Immature natural killer cell (primary cell): ENCODE results near the gene DDX41. TPM values are rescaled to one million over a fixed set of nuclear protein-coding genes. Genes with fewer than 3 reads are reported as not detected.

Experiments used
- DNase-seq, 3 donors: peaks; one replicate each; pipeline ENCODE4 v3.0.0; 2022; ENCODE audit warnings: mixed read lengths in 1 of 3
- H3K27ac Mint-ChIP-seq, 6 donors: one replicate each; pipeline ENCODE4 v1.8.0; 2020; ENCODE audit warnings: mixed read lengths in 6 of 6, mild to moderate bottlenecking in 5 of 6, inconsistent platforms in 4 of 6, moderate library complexity in 3 of 6
- H3K27me3 Mint-ChIP-seq, 3 donors: one replicate each; pipeline ENCODE4 v1.8.0; 2020 to 2021; ENCODE audit warnings: low read depth in 3 of 3, mild to moderate bottlenecking in 3 of 3, mixed read lengths in 3 of 3, moderate library complexity in 3 of 3, inconsistent platforms in 1 of 3
- H3K36me3 Mint-ChIP-seq, 3 donors: one replicate each; pipeline ENCODE4 v1.8.0; 2020; ENCODE audit warnings: mixed read lengths in 3 of 3, inconsistent platforms in 2 of 3, mild to moderate bottlenecking in 2 of 3
- H3K4me1 Mint-ChIP-seq, 2 donors: one replicate each; pipeline ENCODE4 v1.8.0; 2020; ENCODE audit warnings: inconsistent platforms in 2 of 2, mild to moderate bottlenecking in 2 of 2, mixed read lengths in 2 of 2, moderate library complexity in 1 of 2
- H3K4me3 Mint-ChIP-seq, 5 donors: one replicate each; pipeline ENCODE4 v1.8.0; 2020; ENCODE audit warnings: mild to moderate bottlenecking in 5 of 5, mixed read lengths in 5 of 5, inconsistent platforms in 3 of 5, moderate library complexity in 3 of 5
- H3K9me3 Mint-ChIP-seq, 6 donors: one replicate each; pipeline ENCODE4 v1.8.0; 2020; ENCODE audit warnings: mild to moderate bottlenecking in 6 of 6, mixed read lengths in 6 of 6, inconsistent platforms in 4 of 6, moderate library complexity in 3 of 6
- polyA plus RNA-seq, 3 donors: library from polyadenylated mRNA; unstranded; fragments of 300-500 nt; fragmentation: Illumina TruSeq; gene quantifications; one replicate each; pipeline ENCODE4 v1.2.3, GENCODE V29; 2021

Gene DDX41
- polyA plus RNA-seq, 3 donors from 2014 or later: 20.0 to 62.6 (median 46.4) TPM

- Mint-ChIP-seq H3K4me3 (peak overlapping the region in 3 of 5 donors; percentile 26 to 40 (median 38)), H3K9me3 (no peaks in the 10 kb centered on the region), H3K4me1 (peaks cover 14 to 19% of the 10 kb centered on the region in 2 donors), H3K27me3 (peaks cover 3 to 9% (median 5%) of the 10 kb centered on the region in 3 donors), H3K27ac (no peak overlapping the region), H3K36me3 (no peaks in the 10 kb centered on the region)
- no peak for DNase-seq
These were observed 20.6 kb downstream of the DDX41 start for GRCh38 chr5:177496070-177496726.

GRCh38 chr5:177495243-177496060 is 21.3 kb downstream of the DDX41 start:
- no peak for DNase-seq
- Mint-ChIP-seq H3K4me1 (peaks cover 12 to 15% of the 10 kb centered on the region in 2 donors), H3K27ac (no peak overlapping the region), H3K9me3 (no peaks in the 10 kb centered on the region), H3K36me3 (no peaks in the 10 kb centered on the region), H3K4me3 (peak overlapping the region in 1 of 5 donors; percentile 38), H3K27me3 (peaks cover 3 to 9% (median 5%) of the 10 kb centered on the region in 3 donors)

GRCh38 chr5:177494346-177495195 is 22.2 kb downstream of the DDX41 start:
- Mint-ChIP-seq H3K36me3 (no peaks in the 10 kb centered on the region), H3K27ac (peak overlapping the region in 1 of 6 donors; percentile 51), H3K9me3 (no peaks in the 10 kb centered on the region), H3K4me1 (peaks cover 12 to 15% of the 10 kb centered on the region in 2 donors), H3K27me3 (peaks cover 0 to 9% (median 4%) of the 10 kb centered on the region in 3 donors), H3K4me3 (no peak overlapping the region)
- no peak for DNase-seq

GRCh38 chr5:177493795-177494345 is 22.9 kb downstream of the DDX41 start:
- Mint-ChIP-seq H3K9me3 (no peaks in the 10 kb centered on the region), H3K27ac (peak overlapping the region in 1 of 6 donors; percentile 51), H3K27me3 (peaks cover 0 to 9% (median 4%) of the 10 kb centered on the region in 3 donors), H3K4me1 (peaks cover 11 to 14% of the 10 kb centered on the region in 2 donors), H3K36me3 (no peaks in the 10 kb centered on the region), H3K4me3 (no peak overlapping the region)
- DNase-seq: no peak

- H3K4me1 Mint-ChIP-seq: peaks cover 3% of the 10 kb centered on the region in 2 donors
- H3K27ac Mint-ChIP-seq: no peak overlapping the region
- peaks cover 0 to 2% (median under 1%) of the 10 kb centered on the region in 3 donors for H3K27me3 Mint-ChIP-seq
- H3K9me3 Mint-ChIP-seq: no peaks in the 10 kb centered on the region
- no peak for DNase-seq
- H3K36me3 Mint-ChIP-seq: no peaks in the 10 kb centered on the region
- H3K4me3 Mint-ChIP-seq: no peak overlapping the region
These were observed 23.9 kb downstream of the DDX41 start for GRCh38 chr5:177492841-177493240.

- DNase-seq: no peak
- H3K27ac Mint-ChIP-seq: no peak overlapping the region
- peaks cover 0 to 2% (median 0%) of the 10 kb centered on the region in 3 donors for H3K27me3 Mint-ChIP-seq
- no peaks in the 10 kb centered on the region for H3K36me3 Mint-ChIP-seq
- H3K4me3 Mint-ChIP-seq: no peak overlapping the region
- H3K4me1 Mint-ChIP-seq: peaks cover 0 to 2% of the 10 kb centered on the region in 2 donors
- H3K9me3 Mint-ChIP-seq: no peaks in the 10 kb centered on the region
These were observed 24.6 kb downstream of the DDX41 start for GRCh38 chr5:177491983-177492746.

- DNase-seq: no peak
- no peaks in the 10 kb centered on the region for H3K9me3 Mint-ChIP-seq
These were observed 25.3 kb downstream of the DDX41 start for GRCh38 chr5:177491429-177491945.

GRCh38 chr5:177490992-177491391 is 25.8 kb downstream of the DDX41 start:
- Mint-ChIP-seq H3K4me1 (peaks cover 0 to 2% of the 10 kb centered on the region in 2 donors), H3K27ac (no peak overlapping the region), H3K27me3 (peaks cover 0 to 2% (median 0%) of the 10 kb centered on the region in 3 donors)

More at GRCh38 chr5:177491429-177491945, 25.3 kb downstream of the DDX41 start:
- no peak overlapping the region for H3K4me3 Mint-ChIP-seq
- H3K4me1 Mint-ChIP-seq: peaks cover 0 to 2% of the 10 kb centered on the region in 2 donors
- H3K27ac Mint-ChIP-seq: no peak overlapping the region
- no peaks in the 10 kb centered on the region for H3K36me3 Mint-ChIP-seq
- H3K27me3 Mint-ChIP-seq: peaks cover 0 to 2% (median 0%) of the 10 kb centered on the region in 3 donors

GRCh38 chr5:177490311-177490991 is 26.3 kb downstream of the DDX41 start:
- H3K9me3 Mint-ChIP-seq: no peaks in the 10 kb centered on the region
- H3K4me1 Mint-ChIP-seq: peaks cover 0 to 2% of the 10 kb centered on the region in 2 donors
- no peaks in the 10 kb centered on the region for H3K36me3 Mint-ChIP-seq
- no peak for DNase-seq
- H3K4me3 Mint-ChIP-seq: no peak overlapping the region
- no peaks in the 10 kb centered on the region for H3K27me3 Mint-ChIP-seq
- no peak overlapping the region for H3K27ac Mint-ChIP-seq

More at GRCh38 chr5:177490992-177491391, 25.8 kb downstream of the DDX41 start:
- no peak for DNase-seq
- Mint-ChIP-seq H3K4me3 (no peak overlapping the region), H3K9me3 (no peaks in the 10 kb centered on the region), H3K36me3 (no peaks in the 10 kb centered on the region)

- no peak overlapping the region for H3K27ac Mint-ChIP-seq
- no peaks in the 10 kb centered on the region for H3K9me3 Mint-ChIP-seq
- peaks cover 0 to 3% (median 0%) of the 10 kb centered on the region in 3 donors for H3K36me3 Mint-ChIP-seq
- no peak for DNase-seq
- H3K4me3 Mint-ChIP-seq: no peak overlapping the region
- H3K27me3 Mint-ChIP-seq: peaks cover 0 to 4% (median 0%) of the 10 kb centered on the region in 3 donors
- H3K4me1 Mint-ChIP-seq: peaks cover 0 to 2% of the 10 kb centered on the region in 2 donors
These were observed 27.5 kb downstream of the DDX41 start for GRCh38 chr5:177489119-177489716.

GRCh38 chr5:177487975-177488374 is 28.8 kb downstream of the DDX41 start:
- H3K36me3 Mint-ChIP-seq: peaks cover 0 to 3% (median 0%) of the 10 kb centered on the region in 3 donors
- H3K4me1 Mint-ChIP-seq: no peaks in the 10 kb centered on the region
- DNase-seq: no peak
- no peaks in the 10 kb centered on the region for H3K9me3 Mint-ChIP-seq
- no peak overlapping the region for H3K27ac Mint-ChIP-seq
- H3K27me3 Mint-ChIP-seq: peaks cover 0 to 6% (median 0%) of the 10 kb centered on the region in 3 donors
- H3K4me3 Mint-ChIP-seq: no peak overlapping the region

- Mint-ChIP-seq H3K9me3 (no peaks in the 10 kb centered on the region), H3K27me3 (peaks cover 0 to 6% (median 0%) of the 10 kb centered on the region in 3 donors)
These were observed 29.6 kb downstream of the DDX41 start for GRCh38 chr5:177487144-177487543.

More at GRCh38 chr5:177487144-177487543, 29.6 kb downstream of the DDX41 start:
- Mint-ChIP-seq H3K27ac (no peak overlapping the region), H3K4me3 (no peak overlapping the region), H3K36me3 (peaks cover 0 to 3% (median 0%) of the 10 kb centered on the region in 3 donors), H3K4me1 (no peaks in the 10 kb centered on the region)
- no peak for DNase-seq
